ENCODE data around the gene SLC12A9.
"Not testable (repeated sequence)": the region's sequence is repeated elsewhere in the genome, so short reads cannot be mapped to it uniquely, and the experiment has no call there.

DNA sequence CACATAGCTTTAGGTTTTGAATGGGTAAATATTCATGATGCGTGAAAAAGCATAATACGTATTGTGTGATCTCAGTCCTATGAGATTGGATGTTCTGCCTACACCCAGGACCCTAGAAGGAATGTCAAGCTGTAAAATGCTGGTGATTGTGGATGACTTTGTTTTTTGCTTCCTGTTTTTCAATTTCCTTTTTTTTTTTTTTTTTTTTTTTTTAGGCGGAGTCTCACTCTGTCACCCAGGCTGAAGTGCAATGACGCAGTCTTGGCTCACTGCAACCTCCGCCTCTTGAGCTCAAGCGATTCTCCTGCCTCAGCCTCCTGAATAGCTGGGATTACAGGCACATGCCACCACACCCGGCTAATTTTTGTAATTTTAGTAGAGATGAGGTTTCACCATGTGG lies 57.9 kb downstream of the SLC12A9 start:
- TF ChIP-seq, protein P1, sequence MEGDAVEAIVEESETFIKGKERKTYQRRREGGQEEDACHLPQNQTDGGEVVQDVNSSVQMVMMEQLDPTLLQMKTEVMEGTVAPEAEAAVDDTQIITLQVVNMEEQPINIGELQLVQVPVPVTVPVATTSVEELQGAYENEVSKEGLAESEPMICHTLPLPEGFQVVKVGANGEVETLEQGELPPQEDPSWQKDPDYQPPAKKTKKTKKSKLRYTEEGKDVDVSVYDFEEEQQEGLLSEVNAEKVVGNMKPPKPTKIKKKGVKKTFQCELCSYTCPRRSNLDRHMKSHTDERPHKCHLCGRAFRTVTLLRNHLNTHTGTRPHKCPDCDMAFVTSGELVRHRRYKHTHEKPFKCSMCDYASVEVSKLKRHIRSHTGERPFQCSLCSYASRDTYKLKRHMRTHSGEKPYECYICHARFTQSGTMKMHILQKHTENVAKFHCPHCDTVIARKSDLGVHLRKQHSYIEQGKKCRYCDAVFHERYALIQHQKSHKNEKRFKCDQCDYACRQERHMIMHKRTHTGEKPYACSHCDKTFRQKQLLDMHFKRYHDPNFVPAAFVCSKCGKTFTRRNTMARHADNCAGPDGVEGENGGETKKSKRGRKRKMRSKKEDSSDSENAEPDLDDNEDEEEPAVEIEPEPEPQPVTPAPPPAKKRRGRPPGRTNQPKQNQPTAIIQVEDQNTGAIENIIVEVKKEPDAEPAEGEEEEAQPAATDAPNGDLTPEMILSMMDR (IDR thresholded peaks at IDR 0.05), result not testable (repeated sequence)
- not testable (repeated sequence) for TF ChIP-seq POLR2A (IDR thresholded peaks at IDR 0.05)
